A673 (cell line): ENCODE measurements around the gene GRID1. TPM values are rescaled to one million over a fixed set of nuclear protein-coding genes. Genes with fewer than 3 reads are reported as not detected.

Experiments used
- BruUV-seq: library from RNA; stranded (reverse); fragments of 400-500 nt; replicated peaks from 2 replicates; lab custom pipeline; 2021; lab: Mats Ljungman, UMichigan
- CTCF ChIA-PET: fragments of 300-600 bp; sonication (Branson Sonifier 250); formaldehyde crosslinking; loops from one replicate; lab custom pipeline; 2022; ENCODE audit warnings: antibody characterized with exemption; lab: Charles Lee
- POLR2A ChIA-PET: fragments of 300-600 bp; sonication (Branson Sonifier 250); formaldehyde crosslinking; loops from one replicate; lab custom pipeline; 2022; ENCODE audit warnings: antibody characterized with exemption; ENCODE audit not compliant: low non-redundant PET; lab: Charles Lee
- DNase-seq: peaks from one replicate; pipeline ENCODE4 v3.0.0-alpha.2; 2015; ENCODE audit warnings: low spot score
- H3K27ac ChIP-seq: fragments of 200-600 bp; sonication (generic); 2 replicates; pipeline ENCODE4 v1.5.1; 2016; ENCODE audit warnings: mixed run types, low read depth, mild to moderate bottlenecking, mixed read lengths, antibody characterized with exemption, low read length; ENCODE audit not compliant: poor library complexity, severe bottlenecking
- H3K27me3 ChIP-seq: fragments of 200-600 bp; sonication (generic); replicated peaks from 2 replicates; pipeline ENCODE4 v1.6.1; 2017; ENCODE audit warnings: mixed run types, low read depth, mild to moderate bottlenecking, mixed read lengths, antibody characterized with exemption, low read length; ENCODE audit not compliant: insufficient read depth, poor library complexity
- H3K36me3 ChIP-seq: fragments of 200-600 bp; sonication (generic); 2 replicates; pipeline ENCODE4 v1.6.1; 2016; ENCODE audit warnings: mixed run types, mild to moderate bottlenecking, mixed read lengths, antibody characterized with exemption, low read length; ENCODE audit not compliant: insufficient read depth, poor library complexity, severe bottlenecking
- H3K4me1 ChIP-seq: fragments of 200-600 bp; sonication (generic); 2 replicates; pipeline ENCODE4 v1.6.1; 2017; ENCODE audit warnings: mixed run types, mild to moderate bottlenecking, mixed read lengths, antibody characterized with exemption, low read length; ENCODE audit not compliant: insufficient read depth, poor library complexity, severe bottlenecking
- H3K4me3 ChIP-seq: fragments of 200-600 bp; sonication (generic); 2 replicates; pipeline ENCODE4 v1.5.1; 2016; ENCODE audit warnings: low read depth, mixed run types, mild to moderate bottlenecking, mixed read lengths, low read length; ENCODE audit not compliant: poor library complexity, severe bottlenecking
- H3K9me3 ChIP-seq: fragments of 200-600 bp; sonication (generic); 2 replicates; pipeline ENCODE4 v1.6.1; 2016; ENCODE audit warnings: mixed run types, low read depth, mild to moderate bottlenecking, mixed read lengths, antibody characterized with exemption, low read length; ENCODE audit not compliant: poor library complexity, severe bottlenecking
- EZH2 ChIP-seq: fragments of 200-600 bp; sonication (generic); IDR thresholded peaks from 2 replicates; pipeline ENCODE4 v1.6.1; 2017; ENCODE audit warnings: borderline replicate concordance, low read depth, mild to moderate bottlenecking, mixed read lengths, antibody characterized with exemption, low read length; ENCODE audit not compliant: poor library complexity, severe bottlenecking
- intact Hi-C: fragments of 100-400 bp; cut with micrococcal nuclease; formaldehyde crosslinking; loops from one replicate; pipeline ENCODE4 v1.10.0; 2022; ENCODE audit not compliant: unreplicated experiment
- total RNA-seq: library from RNA; stranded (reverse); gene quantifications from 2 replicates; pipeline ENCODE4 v1.2.3, GENCODE V29; 2021
- TF ChIP-seq, protein P1 (sequence below): fragments of 300-800, 200-600 bp; sonication (generic); conservative IDR thresholded peaks from 2 replicates; pipeline ENCODE4 v1.5.1; 2017; ENCODE audit warnings: low read depth, mild to moderate bottlenecking, antibody characterized with exemption, low read length, moderate library complexity, mixed read lengths

The GRID1 gene
- total RNA-seq, 1 experiment from 2014 or later: not detected

DNA sequence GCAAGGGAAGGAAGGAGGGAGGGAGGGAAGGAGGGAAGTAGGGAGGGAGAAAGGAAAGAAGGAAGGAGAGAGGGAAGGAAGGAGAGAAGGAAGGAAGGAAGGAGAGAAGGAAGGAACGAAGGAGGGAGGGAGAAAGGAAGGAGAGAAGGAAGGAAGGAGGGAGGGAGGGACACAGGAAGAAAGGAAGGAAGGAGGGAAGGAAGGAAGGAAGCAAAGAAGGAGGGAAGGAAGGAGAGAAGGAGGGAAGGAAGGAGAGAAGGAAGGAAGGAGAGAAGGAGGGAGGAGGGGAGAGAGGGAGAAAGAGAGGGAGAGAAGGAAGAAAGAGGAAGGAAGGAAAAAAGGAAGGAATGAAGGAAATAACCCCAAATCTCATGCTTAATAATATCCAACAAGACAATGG is 630.6 kb downstream of the GRID1 start:
- Histone ChIP-seq H3K4me1 (no peaks in the 10 kb centered on the region), H3K27ac (no peak overlapping the region), H3K27me3 (no peaks in the 10 kb centered on the region), H3K4me3 (no peak overlapping the region), H3K36me3 (no peaks in the 10 kb centered on the region), H3K9me3 (no peaks in the 10 kb centered on the region)
- no peak for DNase-seq
- BruUV-seq: no TSS peak
- intact Hi-C loops: no loop called here
- ChIA-PET POLR2A (no interaction called here), CTCF (no interaction called here)
- no peak for TF ChIP-seq EZH2
- TF ChIP-seq, protein P1, sequence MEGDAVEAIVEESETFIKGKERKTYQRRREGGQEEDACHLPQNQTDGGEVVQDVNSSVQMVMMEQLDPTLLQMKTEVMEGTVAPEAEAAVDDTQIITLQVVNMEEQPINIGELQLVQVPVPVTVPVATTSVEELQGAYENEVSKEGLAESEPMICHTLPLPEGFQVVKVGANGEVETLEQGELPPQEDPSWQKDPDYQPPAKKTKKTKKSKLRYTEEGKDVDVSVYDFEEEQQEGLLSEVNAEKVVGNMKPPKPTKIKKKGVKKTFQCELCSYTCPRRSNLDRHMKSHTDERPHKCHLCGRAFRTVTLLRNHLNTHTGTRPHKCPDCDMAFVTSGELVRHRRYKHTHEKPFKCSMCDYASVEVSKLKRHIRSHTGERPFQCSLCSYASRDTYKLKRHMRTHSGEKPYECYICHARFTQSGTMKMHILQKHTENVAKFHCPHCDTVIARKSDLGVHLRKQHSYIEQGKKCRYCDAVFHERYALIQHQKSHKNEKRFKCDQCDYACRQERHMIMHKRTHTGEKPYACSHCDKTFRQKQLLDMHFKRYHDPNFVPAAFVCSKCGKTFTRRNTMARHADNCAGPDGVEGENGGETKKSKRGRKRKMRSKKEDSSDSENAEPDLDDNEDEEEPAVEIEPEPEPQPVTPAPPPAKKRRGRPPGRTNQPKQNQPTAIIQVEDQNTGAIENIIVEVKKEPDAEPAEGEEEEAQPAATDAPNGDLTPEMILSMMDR: no peak

DNA sequence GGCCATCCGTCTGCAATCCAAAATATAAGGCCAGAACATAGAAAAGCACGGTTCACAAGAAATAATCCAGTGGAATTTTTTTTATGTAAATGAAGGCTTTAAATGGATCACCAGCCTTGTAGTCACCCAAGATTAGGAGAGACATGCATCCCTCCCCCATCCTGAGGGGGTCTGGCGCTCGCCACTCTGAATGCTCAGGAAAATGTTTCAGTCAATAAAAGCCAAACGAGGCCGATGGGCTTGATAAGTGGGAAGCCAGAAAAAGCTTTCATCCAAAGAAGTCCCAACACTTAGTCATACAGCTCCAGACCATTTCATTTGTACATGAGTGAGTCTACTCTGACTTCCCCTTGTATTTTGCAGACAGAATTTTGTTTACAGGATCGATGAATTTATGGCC is 631.8 kb downstream of the GRID1 start:
- H3K9me3 ChIP-seq: no peaks in the 10 kb centered on the region
- H3K27ac ChIP-seq: no peak overlapping the region
- no peak for DNase-seq
- ChIA-PET POLR2A (no interaction called here), CTCF (no interaction called here)
- BruUV-seq: no TSS peak
- no peak for TF ChIP-seq EZH2
- TF ChIP-seq, protein P1: no peak
- no peaks in the 10 kb centered on the region for H3K36me3 ChIP-seq
- no peaks in the 10 kb centered on the region for H3K27me3 ChIP-seq
- H3K4me3 ChIP-seq: no peak overlapping the region
- intact Hi-C loops: no loop called here
- H3K4me1 ChIP-seq: no peaks in the 10 kb centered on the region

DNA sequence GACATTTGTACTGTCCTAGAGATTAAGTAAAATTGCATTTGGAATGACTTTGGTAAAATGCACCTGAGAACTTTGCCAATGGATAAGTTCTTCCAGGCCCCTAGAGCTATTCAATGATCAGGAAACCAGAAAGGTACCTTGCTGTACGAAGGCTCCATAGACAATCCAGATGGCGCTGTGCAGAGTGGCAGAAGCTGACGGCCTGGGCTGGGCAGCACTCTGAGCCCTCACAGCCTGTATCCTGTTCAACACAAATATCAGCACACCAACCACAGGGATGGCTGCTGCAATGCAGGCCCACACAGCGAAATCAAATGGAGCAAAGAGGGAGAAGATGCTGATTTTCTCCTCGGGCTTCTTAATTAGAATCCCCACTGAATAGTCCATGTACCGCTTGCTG is 642.4 kb downstream of the GRID1 start:
- ChIA-PET CTCF (no interaction called here), POLR2A (no interaction called here)

More for the DNA sequence above, 642.4 kb downstream of the GRID1 start:
- no peak for DNase-seq
- Histone ChIP-seq H3K36me3 (no peaks in the 10 kb centered on the region), H3K9me3 (no peaks in the 10 kb centered on the region), H3K4me3 (no peak overlapping the region), H3K27ac (no peak overlapping the region), H3K27me3 (peaks cover 7% of the 10 kb centered on the region), H3K4me1 (no peaks in the 10 kb centered on the region)
- TF ChIP-seq, protein P1: no peak
- TF ChIP-seq EZH2: no peak
- no TSS peak for BruUV-seq
- intact Hi-C loops: no loop called here
